Spleen (tissue), 7 donors: Measurements from ENCODE around the gene SASS6.

Experiments
- POLR2A ChIP-seq, 3 donors: fragments of 450-650 bp; IDR thresholded peaks; one replicate each; pipeline ENCODE4 v1.5.1; 2017; ENCODE audit warnings: antibody characterized with exemption in 3 of 3, mild to moderate bottlenecking in 1 of 3
- POLR2AphosphoS5 ChIP-seq, 3 donors: sonication (generic); formaldehyde crosslinking; IDR thresholded peaks; one replicate each; pipeline ENCODE4 v1.5.1; 2017; ENCODE audit warnings: antibody characterized with exemption in 3 of 3
- TF ChIP-seq, protein P1 (sequence below), 11 experiments: fragments of 200-600 bp in 7 of 11; fragments of 450-650 bp in 4 of 11; sonication (generic) in 4 of 11; IDR thresholded peaks in 8 of 11; conservative IDR thresholded peaks in 3 of 11; 1 replicate in 7 of 11; 2 replicates in 4 of 11; pipeline versions ENCODE4 v1.4.0 to v1.8.0; 2016 to 2021; ENCODE audit warnings: antibody characterized with exemption in 11 of 11, inconsistent platforms in 4 of 11, mild to moderate bottlenecking in 1 of 11
- donor health status: DM: no; HTN: no; CAD: no; lungs with moderate emphysema.
- donor health status: DM: no; HTN: no; CAD: no.
- donor health status: DM: no; HTN: no; CAD: no.

DNA sequence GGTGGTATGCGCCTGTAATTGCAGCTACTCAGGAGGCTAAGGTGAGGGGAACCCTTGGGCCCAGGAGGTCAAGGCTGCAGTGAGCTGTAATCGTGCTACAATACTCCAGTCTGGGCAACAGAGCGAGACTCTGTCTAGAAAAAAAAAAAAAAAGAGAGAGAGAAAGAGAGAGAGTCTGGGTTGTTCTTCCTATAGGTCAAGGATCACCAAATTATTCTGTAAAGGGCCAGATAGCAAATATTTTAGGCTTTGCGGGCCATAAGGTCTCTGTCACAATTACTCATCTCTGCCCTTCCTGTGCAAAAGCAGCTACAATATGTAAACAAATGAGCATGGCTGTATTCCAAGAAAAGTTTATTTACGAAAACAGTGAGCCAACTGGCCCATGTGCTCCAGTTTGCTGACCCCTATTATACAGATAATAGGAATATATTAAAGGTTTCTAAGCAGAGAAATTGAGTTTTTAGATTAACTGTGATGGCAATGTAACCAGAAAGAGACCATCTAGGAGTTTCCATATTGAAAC is 2.1 kb downstream of the SASS6 start:
- TF ChIP-seq, protein P1, sequence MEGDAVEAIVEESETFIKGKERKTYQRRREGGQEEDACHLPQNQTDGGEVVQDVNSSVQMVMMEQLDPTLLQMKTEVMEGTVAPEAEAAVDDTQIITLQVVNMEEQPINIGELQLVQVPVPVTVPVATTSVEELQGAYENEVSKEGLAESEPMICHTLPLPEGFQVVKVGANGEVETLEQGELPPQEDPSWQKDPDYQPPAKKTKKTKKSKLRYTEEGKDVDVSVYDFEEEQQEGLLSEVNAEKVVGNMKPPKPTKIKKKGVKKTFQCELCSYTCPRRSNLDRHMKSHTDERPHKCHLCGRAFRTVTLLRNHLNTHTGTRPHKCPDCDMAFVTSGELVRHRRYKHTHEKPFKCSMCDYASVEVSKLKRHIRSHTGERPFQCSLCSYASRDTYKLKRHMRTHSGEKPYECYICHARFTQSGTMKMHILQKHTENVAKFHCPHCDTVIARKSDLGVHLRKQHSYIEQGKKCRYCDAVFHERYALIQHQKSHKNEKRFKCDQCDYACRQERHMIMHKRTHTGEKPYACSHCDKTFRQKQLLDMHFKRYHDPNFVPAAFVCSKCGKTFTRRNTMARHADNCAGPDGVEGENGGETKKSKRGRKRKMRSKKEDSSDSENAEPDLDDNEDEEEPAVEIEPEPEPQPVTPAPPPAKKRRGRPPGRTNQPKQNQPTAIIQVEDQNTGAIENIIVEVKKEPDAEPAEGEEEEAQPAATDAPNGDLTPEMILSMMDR (IDR thresholded peaks at IDR 0.05 in 8 of 11, conservative IDR thresholded peaks at IDR 0.05 in 3 of 11) = no peak
- no peak for TF ChIP-seq POLR2AphosphoS5 (IDR thresholded peaks at IDR 0.05)
- no peak for TF ChIP-seq POLR2A (IDR thresholded peaks at IDR 0.05)
